Breast epithelium (tissue), 4 donors: ENCODE measurements around the gene CALY. TPM values are rescaled to one million over a fixed set of nuclear protein-coding genes. Genes with fewer than 3 reads are reported as not detected.

Experiments
- DNase-seq, 2 donors: peaks; one replicate each; pipeline ENCODE4 v3.0.0-alpha.2; 2019; ENCODE audit warnings: low spot score in 2 of 2
- H3K27ac ChIP-seq, 2 donors: fragments of 200-600 bp; sonication (generic) in 1 of 2; one replicate each; pipeline ENCODE4 v1.5.1; 2016 to 2019; ENCODE audit warnings: mild to moderate bottlenecking in 1 of 2
- H3K27me3 ChIP-seq, 2 donors: fragments of 200-600 bp; sonication (generic) in 1 of 2; one replicate each; pipeline versions ENCODE4 v1.5.1 to v1.6.0; 2017 to 2019; ENCODE audit warnings: control low read depth in 1 of 2, mild to moderate bottlenecking in 1 of 2
- H3K36me3 ChIP-seq: fragments of 200-600 bp; one replicate; pipeline ENCODE4 v1.5.1; 2019
- H3K4me1 ChIP-seq, 2 donors: fragments of 200-600 bp; sonication (generic); one replicate each; pipeline ENCODE4 v1.5.1; 2016 to 2019; ENCODE audit warnings: control low read depth in 1 of 2
- H3K4me3 ChIP-seq, 3 donors: fragments of 200-600 bp; sonication (generic); 1 replicate in 2 of 3; 2 replicates in 1 of 3; pipeline ENCODE4 v1.5.1; 2016 to 2019; ENCODE audit warnings: mild to moderate bottlenecking in 3 of 3, moderate library complexity in 2 of 3
- H3K9me3 ChIP-seq, 2 donors: fragments of 200-600 bp; sonication (generic) in 1 of 2; one replicate each; pipeline ENCODE4 v1.5.1; 2016 to 2019; ENCODE audit warnings: control low read depth in 1 of 2
- CTCF ChIP-seq, 3 donors: fragments of 450-650 bp; IDR thresholded peaks; one replicate each; pipeline ENCODE4 v1.5.1; 2016 to 2017; ENCODE audit warnings: antibody characterized with exemption in 3 of 3, mild to moderate bottlenecking in 3 of 3, moderate library complexity in 3 of 3
- POLR2A ChIP-seq: fragments of 450-650 bp; IDR thresholded peaks from one replicate; pipeline ENCODE4 v1.6.1; 2016; ENCODE audit warnings: antibody characterized with exemption, mild to moderate bottlenecking, moderate library complexity
- POLR2AphosphoS5 ChIP-seq, 3 donors: sonication (generic); formaldehyde crosslinking; IDR thresholded peaks; one replicate each; pipeline ENCODE4 v1.6.1; 2017; ENCODE audit warnings: antibody characterized with exemption in 3 of 3
- intact Hi-C: fragments of 100-400 bp; cut with DNase I; formaldehyde crosslinking; loops from one replicate; pipeline ENCODE4 v1.15.1; 2023; ENCODE audit warnings: low total_unique reads
- total RNA-seq, 3 donors: library from RNA; depleted of rRNA; stranded (reverse); fragments of >200 nt; gene quantifications; one replicate each; pipeline ENCODE4 v1.1.0, GENCODE V29; 2016

The CALY gene
- total RNA-seq, 3 donors from 2014 or later = 0.66 TPM; not detected in 2

GRCh38 chr10:133292919-133293809 lies 43.5 kb downstream of the CALY start:
- no peak for TF ChIP-seq POLR2A
- intact Hi-C loops = no loop called here
- peaks cover 20% of the 10 kb centered on the region for H3K36me3 ChIP-seq

GRCh38 chr10:133289761-133290160 lies 46.9 kb downstream of the CALY start:
- Histone ChIP-seq H3K4me3 (no peak overlapping the region), H3K9me3 (no peaks in the 10 kb centered on the region), H3K36me3 (peaks cover 26% of the 10 kb centered on the region), H3K27ac (no peak overlapping the region), H3K27me3 (no peaks in the 10 kb centered on the region), H3K4me1 (no peaks in the 10 kb centered on the region)
- no peak for TF ChIP-seq CTCF (IDR thresholded peaks at IDR 0.05)
- no peak for TF ChIP-seq POLR2AphosphoS5 (IDR thresholded peaks at IDR 0.05)
- intact Hi-C loops = no loop called here
- no peak for DNase-seq

More at GRCh38 chr10:133292919-133293809, 43.5 kb downstream of the CALY start:
- H3K9me3 ChIP-seq = no peaks in the 10 kb centered on the region
- no peaks in the 10 kb centered on the region for H3K27me3 ChIP-seq
- no peaks in the 10 kb centered on the region for H3K4me1 ChIP-seq
- DNase-seq = no peak
- no peak overlapping the region for H3K27ac ChIP-seq
- no peak overlapping the region for H3K4me3 ChIP-seq

DNA sequence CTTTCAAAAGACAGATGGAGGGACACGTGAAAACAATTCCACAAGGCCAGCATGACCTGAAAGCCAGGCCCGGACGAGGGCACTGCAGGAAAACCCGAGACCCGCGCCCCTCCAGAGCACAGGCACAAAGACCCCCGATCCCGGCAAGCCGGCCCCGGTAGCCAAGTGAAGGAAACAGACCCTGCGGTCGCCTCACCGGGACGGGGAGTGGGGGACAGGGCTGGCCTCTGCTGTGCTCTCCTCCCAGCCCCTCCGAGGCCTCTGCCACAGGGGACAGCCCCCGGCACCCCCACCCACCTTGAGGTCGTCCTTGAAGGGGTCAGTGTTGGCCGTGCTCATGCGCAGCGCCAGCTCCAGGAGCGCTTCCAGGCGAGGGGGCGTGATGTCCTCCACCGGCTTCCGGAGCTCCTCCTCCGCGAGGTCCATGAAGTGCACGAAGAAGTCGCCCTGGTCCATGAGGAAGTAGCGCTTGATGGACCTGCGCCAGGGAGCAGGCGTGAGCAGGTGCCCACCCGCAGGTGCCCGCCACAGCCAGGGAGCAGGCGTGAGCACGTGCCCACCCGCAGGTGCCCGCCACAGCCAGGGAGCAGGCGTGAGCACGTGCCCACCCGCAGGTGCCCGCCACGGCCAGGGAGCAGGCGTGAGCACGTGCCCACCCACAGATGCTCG lies 48.7 kb downstream of the CALY start:
- intact Hi-C loops = no loop called here
- TF ChIP-seq POLR2A = no peak
- TF ChIP-seq POLR2AphosphoS5 (IDR thresholded peaks at IDR 0.05) = no peak
- no peak for TF ChIP-seq CTCF (IDR thresholded peaks at IDR 0.05)
- no peaks in the 10 kb centered on the region for H3K4me1 ChIP-seq
- no peak overlapping the region for H3K4me3 ChIP-seq
- H3K36me3 ChIP-seq = peaks cover 29% of the 10 kb centered on the region
- no peak for DNase-seq
- no peak overlapping the region for H3K27ac ChIP-seq
- no peaks in the 10 kb centered on the region for H3K27me3 ChIP-seq
- H3K9me3 ChIP-seq = no peaks in the 10 kb centered on the region

GRCh38 chr10:133286366-133286765 lies 50.3 kb downstream of the CALY start:
- Histone ChIP-seq H3K36me3 (peaks cover 26% of the 10 kb centered on the region), H3K4me3 (no peak overlapping the region), H3K4me1 (no peaks in the 10 kb centered on the region), H3K9me3 (no peaks in the 10 kb centered on the region), H3K27ac (no peak overlapping the region), H3K27me3 (no peaks in the 10 kb centered on the region)
- no peak for DNase-seq
- intact Hi-C loops = no loop called here
- TF ChIP-seq POLR2A (no peak), CTCF (IDR thresholded peaks at IDR 0.05) (no peak), POLR2AphosphoS5 (IDR thresholded peaks at IDR 0.05) (no peak)

GRCh38 chr10:133285217-133285616 lies 51.5 kb downstream of the CALY start:
- intact Hi-C loops = no loop called here
- Histone ChIP-seq H3K27me3 (no peaks in the 10 kb centered on the region), H3K4me3 (no peak overlapping the region), H3K36me3 (peaks cover 26% of the 10 kb centered on the region), H3K9me3 (no peaks in the 10 kb centered on the region), H3K4me1 (no peaks in the 10 kb centered on the region), H3K27ac (no peak overlapping the region)
- TF ChIP-seq POLR2A = no peak
- TF ChIP-seq POLR2AphosphoS5 (IDR thresholded peaks at IDR 0.05) = no peak
- TF ChIP-seq CTCF (IDR thresholded peaks at IDR 0.05) = no peak
- no peak for DNase-seq
